Dedifferentiated amniotic fluid mesenchymal stem cell (primary cell): ENCODE data around the gene GSAP.
"Not testable (repeated sequence)": the region's sequence is repeated elsewhere in the genome, so short reads cannot be mapped to it uniquely, and the experiment has no call there.

ENCODE experiments used
- DNase-seq: peaks from one replicate; pipeline ENCODE4 v3.0.0-alpha.2; 2016; ENCODE audit errors: extremely low spot score

The GSAP gene, protein sequence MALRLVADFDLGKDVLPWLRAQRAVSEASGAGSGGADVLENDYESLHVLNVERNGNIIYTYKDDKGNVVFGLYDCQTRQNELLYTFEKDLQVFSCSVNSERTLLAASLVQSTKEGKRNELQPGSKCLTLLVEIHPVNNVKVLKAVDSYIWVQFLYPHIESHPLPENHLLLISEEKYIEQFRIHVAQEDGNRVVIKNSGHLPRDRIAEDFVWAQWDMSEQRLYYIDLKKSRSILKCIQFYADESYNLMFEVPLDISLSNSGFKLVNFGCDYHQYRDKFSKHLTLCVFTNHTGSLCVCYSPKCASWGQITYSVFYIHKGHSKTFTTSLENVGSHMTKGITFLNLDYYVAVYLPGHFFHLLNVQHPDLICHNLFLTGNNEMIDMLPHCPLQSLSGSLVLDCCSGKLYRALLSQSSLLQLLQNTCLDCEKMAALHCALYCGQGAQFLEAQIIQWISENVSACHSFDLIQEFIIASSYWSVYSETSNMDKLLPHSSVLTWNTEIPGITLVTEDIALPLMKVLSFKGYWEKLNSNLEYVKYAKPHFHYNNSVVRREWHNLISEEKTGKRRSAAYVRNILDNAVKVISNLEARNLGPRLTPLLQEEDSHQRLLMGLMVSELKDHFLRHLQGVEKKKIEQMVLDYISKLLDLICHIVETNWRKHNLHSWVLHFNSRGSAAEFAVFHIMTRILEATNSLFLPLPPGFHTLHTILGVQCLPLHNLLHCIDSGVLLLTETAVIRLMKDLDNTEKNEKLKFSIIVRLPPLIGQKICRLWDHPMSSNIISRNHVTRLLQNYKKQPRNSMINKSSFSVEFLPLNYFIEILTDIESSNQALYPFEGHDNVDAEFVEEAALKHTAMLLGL

DNA sequence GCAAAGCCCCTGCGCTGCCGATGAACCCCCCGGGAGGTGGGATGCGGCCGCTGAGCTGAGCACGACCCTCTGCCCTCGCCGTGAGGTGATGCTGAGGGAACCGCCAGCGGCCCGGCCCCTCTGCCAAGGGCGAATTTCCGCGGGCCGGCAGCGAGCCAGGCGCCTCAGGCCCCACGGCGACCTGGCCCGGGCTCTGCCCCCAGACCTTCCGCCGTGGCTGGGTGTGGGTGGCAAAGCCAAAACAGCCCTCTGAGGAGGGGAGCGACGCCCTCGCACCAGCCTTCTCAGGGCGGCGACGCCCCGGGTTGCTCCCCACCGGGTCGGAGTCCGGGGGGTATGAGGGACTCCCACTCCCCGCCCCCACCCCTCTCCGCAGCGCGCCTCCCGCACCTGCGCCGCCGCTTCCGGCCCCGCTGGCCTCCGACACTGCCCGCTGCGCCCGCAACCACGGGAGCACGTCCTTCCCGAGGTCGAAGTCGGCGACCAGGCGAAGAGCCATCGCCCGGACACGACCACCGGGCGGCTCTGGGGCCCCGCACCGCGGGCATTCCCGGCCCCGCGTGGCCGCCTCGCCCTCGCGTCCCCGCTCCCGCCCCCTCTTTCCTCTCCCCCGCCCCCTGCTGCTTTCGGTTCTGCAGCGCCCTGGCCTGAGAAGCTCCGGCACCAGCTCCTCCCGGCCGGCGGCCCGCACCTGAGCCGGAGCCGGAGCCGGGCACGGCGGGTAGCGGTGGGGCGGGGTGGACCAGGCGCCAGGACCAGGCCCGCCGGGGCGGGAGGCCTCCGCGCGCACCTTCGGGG is at the start of gene GSAP:
GSAP (minus strand) TSS at position 527 of the 798 bp plus-strand sequence; CDS start at position 499, 28 bp downstream.
- no peak for DNase-seq

DNA sequence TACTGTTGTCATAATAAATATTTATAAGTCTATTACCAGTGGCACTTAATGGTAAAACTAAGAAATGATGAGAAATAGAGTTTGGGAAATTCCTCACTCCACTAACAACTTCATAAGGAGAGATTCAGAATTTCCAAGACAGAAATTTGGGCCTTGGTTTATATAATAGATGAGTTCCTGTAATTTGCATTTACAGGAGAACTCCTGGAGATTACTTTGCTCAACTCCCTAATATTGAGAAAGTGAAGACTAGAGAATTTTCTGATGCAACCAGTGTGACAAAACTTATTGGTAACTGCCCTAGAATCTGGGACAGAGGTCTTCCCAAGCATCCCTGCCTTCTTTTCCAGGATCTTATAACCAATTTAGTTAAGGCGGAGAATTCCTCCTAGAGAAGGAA is 49.1 kb upstream of the GSAP start:
- DNase-seq = no peak

DNA sequence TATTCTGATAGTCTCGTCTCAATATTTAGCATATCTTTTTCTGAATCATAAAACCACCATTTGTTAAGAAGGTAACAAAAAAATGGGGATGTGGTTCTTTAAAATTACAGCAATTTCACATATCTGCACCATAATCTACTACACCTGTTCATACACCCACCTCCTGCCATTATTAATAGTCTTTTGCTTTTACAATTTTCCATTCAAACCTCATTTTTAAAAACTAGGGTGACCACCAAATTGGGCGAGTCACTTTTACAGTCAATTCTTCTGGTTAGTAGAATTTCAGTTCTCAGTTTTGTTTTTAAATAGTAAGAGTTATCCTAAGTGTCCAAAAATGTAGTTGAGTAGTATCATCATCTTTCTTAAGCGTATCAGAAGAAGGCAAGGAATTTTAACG is 48.4 kb upstream of the GSAP start:
- DNase-seq = no peak

DNA sequence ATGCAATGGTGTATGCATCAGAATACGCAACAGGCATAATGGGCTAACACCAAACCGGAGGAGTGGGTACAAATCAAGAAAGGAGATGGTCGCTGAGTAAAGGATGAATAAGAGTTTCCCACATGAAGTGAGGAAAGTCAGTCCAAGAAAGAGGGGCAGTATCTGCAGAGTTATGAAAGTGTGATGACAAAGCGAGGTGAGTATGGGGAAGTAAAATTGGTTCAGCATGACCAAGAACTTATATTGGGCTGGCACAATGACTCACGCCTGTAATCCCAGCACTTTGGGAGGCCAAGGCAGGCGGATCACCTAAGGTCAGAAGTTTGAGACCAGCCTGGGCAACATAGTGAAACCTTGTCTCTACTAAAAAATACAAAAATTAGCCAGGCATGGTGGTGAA is 47.5 kb upstream of the GSAP start:
- not testable (repeated sequence) for DNase-seq

DNA sequence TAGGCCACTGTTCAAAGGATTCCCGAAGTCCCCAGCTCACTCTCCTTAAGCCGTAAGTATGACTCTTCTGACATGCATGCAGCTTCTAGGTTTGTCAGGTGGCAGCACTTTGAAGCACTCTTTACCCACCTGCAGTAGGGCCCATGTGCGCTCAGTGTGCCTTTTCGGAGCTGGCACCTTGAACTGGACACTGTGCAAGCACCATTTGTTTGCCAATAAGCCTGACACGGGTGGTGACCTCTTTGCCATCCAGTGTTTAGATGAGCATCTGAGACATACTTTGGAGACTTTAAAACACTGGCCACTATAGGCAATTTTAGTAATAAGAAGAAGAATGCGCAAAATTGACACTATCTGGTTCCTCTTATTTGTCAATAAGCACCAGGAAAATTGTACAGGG is 45.7 kb upstream of the GSAP start:
- no peak for DNase-seq

DNA sequence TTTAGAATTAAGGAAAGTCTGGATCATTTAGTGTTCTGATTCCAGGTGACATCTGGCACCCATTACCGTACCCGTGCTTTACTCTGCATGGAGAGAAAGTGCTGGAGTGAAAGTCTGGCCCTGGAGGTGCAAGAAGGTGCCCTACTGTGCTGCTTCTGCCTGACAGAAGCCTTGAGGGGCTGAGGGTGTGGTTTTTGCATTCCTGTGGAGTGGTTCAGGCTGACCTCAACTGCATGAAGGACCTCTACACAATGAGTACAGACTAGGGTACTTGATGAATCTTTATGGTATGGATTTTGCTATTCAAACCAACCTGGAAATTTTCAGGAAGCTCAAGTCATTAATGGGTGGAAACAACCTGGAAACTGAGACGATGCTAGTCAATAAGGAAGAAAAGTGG is 45.1 kb upstream of the GSAP start:
- no peak for DNase-seq

DNA sequence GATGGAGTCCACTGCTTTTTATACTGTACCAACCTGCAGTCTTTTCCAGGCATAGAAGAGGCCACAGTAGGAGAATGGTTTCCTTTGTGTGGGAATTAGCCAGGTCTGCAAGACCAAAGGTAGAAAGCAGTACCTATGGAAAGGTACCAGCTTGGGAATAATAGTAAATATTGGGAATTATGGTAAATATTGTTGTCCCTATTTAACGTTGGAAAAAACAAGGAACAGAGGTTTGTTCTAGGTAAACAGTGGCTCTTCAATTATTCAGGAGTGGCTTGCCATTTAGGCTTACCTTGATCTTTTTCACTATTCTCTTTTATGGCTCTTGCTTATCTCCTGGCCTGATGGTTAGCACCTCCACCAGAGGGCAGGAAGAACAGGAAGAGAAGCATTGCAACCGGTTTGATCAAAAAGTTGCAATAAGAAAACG is 43.9 kb upstream of the GSAP start:
- no peak for DNase-seq

DNA sequence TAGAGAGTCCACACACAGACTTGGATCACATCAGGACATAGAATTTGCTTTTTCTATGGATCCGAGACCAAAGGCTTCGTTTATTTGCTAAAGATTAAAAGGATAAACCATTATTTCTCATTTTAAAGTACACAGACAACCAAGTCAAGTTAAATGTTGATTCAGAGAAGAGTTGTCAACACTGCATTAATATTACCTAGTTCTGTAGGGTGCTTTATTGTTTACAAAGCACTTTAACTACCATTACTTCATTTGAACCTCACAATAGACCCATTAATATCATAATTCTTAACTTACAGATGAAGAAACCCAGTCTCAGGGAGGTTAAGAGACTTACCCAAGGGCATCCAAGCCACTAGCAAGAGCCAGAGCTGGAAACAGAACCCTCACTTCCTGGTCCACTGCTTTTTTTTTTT is 43.2 kb upstream of the GSAP start:
- DNase-seq = no peak

DNA sequence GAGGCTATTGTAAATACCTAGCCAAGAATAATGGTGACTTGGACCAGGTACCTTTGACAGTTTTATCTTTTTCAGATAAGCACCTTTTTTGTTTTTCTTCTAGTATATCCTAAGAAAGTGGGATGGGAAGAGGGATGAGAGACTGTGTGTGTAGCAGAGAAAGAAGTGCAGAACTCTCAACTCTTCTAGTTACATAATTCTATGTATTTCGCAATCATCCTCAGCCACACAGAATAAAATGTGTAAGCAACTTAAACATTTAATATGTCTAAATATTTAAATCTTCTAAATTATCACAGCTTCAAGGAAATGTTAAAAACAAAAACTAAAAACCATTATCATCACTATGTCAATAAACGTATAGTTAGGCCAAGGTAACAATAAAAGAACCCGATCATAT is 42.6 kb upstream of the GSAP start:
- DNase-seq = no peak

DNA sequence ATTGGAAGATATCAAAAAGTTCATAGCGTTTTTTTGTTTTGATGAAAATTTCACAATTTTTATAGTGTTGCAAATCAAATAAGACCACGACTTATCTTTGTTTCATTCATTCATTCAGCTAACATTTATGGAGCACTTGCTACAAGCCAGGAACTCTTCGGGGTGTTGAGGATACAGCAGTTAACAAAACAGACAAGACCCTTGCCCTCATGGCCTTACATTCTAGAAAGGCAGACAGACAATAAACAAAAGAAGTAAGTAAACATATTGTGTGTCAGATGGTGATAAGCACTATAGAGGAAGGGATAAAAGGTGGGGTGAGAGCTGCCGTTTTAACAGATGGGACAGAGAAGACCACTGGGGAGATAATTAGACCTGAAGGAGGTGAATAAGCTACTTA is 41.6 kb upstream of the GSAP start:
- no peak for DNase-seq

DNA sequence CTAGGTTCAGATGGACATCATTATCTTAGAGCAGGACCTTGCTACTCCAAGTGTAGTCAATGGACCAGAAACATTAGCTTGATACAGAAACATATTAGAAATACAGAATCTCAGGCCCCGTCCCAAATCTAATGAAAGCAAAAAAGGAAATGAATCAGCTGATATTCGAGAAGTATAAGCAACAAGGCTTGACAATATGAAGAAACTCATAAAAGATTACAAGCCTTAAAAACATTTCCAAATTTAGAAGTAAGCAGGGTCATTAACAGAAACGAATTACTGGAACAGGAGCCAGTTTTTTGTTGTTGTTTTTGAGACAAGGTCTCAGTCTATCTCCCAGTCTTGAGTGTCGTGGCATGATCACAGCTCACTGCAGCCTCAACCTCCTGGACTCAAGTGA is 40.5 kb upstream of the GSAP start:
- DNase-seq = no peak

DNA sequence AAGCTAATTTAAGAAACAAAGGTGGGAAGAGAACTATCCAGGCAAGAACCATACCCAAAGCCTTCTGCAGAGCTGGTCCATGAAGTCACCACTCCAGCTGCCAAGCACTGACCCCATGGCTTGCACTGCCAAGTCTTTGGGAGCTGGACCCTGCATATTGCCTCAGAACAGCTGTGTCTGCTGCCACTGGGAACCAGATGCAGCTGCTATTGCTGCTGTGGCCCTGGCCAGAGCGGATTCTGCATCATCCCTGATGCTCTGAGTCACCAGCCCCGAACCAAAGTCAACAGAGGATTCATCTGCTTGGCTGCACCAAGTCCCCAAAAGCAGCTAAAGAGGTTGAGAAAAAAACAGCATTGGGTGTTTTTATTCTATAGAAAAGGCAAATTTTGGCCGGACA is 39.2 kb upstream of the GSAP start:
- DNase-seq = peak; percentile 56

DNA sequence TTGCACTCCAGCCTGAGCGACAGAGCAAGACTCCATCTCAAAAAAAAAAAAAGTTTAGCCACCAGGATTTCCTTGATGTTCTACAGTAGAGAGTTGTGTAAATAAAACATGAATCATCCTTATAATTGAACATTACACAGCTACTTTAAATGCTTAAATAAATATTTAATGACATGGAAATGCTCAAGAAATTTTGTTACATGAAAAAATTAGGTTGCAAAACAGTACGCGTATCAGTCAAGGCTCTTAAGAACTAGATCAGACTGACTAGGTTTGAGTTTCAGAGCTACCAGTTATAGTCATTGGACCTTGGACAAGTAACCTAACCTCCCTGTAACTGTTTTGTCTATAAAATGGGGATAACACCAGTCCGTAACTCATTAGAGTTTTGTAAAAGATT is 38.7 kb upstream of the GSAP start:
- no peak for DNase-seq

DNA sequence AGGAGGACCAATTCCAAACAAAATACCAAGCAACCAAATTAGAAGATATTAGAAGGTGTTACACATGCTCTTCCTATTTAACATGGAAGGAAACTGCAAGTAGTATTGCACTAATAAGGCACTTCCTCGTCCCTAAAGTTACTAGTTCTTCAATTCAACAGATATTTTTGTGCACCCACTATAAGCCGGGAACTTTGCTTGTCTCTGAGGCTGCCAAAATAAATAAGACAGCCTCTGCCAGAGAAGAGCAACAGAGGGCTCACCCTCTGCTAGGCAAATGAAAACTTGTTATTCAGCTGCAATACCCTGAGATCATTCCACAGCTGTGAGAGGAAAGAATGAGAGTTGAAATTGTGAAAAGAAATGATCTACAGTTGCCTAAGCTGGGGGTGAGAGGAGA is 37.4 kb upstream of the GSAP start:
- DNase-seq = peak; percentile 45

DNA sequence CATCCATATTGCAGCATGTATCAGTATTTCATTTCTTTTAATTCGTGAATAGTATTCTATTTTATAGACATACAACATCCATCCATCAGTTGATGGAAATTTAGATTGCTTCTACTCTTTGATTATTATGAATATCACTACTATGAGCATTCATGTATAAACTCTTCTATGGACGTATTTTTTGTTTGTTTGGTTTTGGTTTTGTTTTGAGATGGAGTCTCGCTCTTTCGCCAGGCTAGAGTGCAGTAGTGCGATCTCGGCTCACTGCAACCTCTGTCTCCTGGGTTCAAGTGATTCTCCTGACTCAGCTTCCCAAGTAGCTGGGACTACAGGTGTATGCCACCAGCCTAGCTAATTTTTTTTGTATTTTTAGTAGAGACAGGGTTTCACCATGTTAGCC is 35.8 kb upstream of the GSAP start:
- not testable (repeated sequence) for DNase-seq

DNA sequence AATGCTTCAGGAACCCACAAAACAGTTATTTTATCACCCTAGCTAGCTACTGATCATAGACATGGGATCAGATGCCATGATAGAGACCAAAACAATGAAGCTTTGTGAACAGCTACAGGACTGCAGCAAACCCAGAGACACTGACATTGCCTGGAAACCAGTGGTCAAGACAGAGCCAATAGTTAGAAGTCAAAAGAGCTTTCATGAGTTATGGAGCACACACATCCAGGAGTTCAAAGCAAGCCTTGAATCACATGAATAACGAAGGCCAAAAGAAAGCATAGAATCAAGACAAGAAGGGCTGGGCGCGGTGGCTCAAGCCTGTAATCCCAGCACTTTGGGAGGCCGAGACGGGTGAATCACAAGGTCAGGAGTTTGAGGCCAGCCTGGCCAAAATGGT is 34.5 kb upstream of the GSAP start:
- no peak for DNase-seq

DNA sequence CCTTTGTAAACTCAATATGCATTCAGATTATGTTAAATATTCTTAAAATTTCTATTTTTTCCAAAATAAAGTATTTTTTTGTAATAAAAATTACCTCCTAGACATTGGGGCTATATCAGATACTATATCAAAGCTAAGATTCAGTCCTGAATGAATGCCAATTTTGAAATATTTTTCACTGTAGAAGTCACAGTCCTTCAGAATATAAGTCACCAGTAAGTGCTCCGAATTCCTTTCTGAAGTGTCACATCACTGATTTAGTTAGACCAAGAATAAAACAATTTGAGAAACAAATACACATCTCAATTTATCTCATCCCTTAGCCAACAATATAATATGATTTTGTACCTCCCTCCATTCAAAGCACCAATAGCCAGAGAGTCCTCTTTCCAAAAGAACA is 33.9 kb upstream of the GSAP start:
- DNase-seq = peak; percentile 24

DNA sequence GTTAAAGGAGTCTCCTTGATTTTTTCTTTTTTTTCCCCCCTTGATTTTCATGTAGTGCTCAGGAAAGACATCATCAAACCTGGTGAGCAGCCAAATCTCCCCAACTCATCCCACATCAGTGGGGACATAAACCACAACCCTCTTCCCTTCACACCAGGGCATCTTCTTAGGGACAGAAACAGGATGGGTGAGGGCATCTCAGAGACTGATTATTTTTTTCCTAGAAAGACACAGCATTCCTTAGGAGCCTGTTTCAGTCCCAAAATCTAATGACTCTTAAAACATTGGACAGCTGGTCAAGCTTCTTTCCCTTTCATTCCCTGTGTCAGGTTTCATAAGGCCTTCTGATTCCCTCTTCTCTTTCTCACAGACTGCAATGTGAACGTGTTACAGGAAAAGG is 31.5 kb upstream of the GSAP start:
- DNase-seq = no peak

DNA sequence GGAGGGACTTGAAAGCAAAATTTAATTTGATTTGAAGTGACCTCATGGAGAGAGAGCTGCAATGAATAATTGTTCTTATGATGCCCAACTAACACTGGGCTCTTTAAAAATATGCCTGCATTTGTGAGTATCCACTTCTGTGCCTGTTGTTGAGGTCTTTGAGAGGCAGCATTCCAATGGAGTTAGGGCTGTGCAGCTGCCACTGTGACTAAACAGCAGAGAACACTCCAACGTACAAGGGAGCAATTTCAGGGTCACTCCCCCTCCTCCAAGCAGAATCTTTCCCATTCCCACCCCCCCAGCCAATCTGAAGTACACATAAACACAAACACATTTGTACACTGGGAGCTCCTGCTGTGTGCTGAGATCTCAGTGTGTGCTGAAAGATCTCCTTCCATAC is 28.0 kb upstream of the GSAP start:
- DNase-seq = no peak

DNA sequence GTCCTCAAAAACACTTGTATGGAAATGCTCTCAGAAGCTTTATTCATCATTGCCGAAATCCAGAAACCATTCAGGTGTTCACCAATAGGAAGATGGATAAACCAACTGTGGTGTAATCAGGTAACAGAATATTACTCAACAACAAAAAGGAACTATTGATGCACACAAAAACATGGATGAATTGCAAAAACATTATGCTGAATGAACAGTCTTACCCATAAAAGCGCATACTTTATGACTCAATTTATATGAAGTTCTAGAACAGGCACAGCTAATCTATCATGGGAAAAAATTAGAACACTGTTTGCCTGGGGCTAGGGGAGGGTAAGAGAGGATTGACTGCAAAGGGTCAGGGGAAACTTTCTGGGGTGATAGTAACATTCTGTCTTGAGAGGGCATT is 26.9 kb upstream of the GSAP start:
- DNase-seq = no peak

DNA sequence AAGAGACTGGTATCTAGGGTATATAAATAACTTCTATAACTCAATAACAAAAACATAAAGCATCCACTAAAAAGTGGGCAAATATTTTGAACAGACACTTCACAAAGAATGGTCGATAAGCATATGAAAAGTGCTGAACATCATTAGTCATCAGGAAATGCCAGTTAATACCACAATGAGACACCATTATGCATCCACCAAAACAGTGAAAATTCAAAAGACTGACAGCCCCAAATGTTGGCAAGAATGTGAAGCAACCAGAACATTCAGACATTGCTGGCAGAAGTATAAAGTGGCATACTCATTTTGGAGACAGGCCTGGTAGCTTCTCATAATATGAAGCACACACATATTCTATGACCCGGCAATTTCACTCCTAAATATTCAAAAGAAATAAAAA is 26.5 kb upstream of the GSAP start:
- no peak for DNase-seq

DNA sequence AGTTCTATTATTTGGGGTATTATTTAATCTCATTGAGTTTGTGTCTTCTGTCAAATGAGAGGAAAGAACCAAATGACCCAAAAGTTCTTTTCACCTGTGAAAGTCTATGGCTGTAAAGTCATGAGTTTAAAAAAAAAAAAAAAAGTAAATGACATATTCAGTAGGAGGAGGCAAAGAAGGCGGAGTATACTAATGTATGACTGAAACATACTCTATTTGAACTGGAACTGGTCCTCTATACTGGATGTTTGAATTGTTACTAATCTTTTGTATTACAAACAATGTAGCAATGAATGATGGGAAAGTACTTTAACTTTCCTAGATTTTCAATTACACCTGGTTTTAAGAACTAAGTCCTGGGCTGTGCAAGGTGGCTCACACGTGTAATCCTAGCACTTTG is 24.9 kb upstream of the GSAP start:
- DNase-seq = no peak
